Stomach (tissue), 9 donors: Measurements from ENCODE around the gene MDFIC. TPM values are rescaled to one million over a fixed set of nuclear protein-coding genes. Genes with fewer than 3 reads are reported as not detected.

ENCODE experiments used
- DNase-seq, 2 donors: peaks; one replicate each; pipeline versions ENCODE4 v3.0.0 to v3.0.0-alpha.2; 2013 to 2019
- H3K27ac ChIP-seq, 5 donors: fragments of 200-600 bp in 4 of 5; sonication (generic) in 4 of 5; one replicate each; pipeline ENCODE4 v1.5.1; 2013 to 2019; ENCODE audit warnings: mild to moderate bottlenecking in 1 of 5, moderate library complexity in 1 of 5
- H3K27me3 ChIP-seq, 3 donors: fragments of 200-600 bp; sonication (generic); one replicate each; pipeline ENCODE4 v1.5.1; 2017 to 2019; ENCODE audit warnings: mixed run types in 1 of 3
- H3K36me3 ChIP-seq, 4 donors: fragments of 200-600 bp; sonication (generic); 1 replicate in 3 of 4; 2 replicates in 1 of 4; pipeline ENCODE4 v1.5.1; 2016 to 2019
- H3K4me1 ChIP-seq, 4 donors: fragments of 200-600 bp; sonication (generic); one replicate each; pipeline ENCODE4 v1.5.1; 2016 to 2019
- H3K4me3 ChIP-seq, 4 donors: fragments of 200-600 bp; sonication (generic) in 3 of 4; one replicate each; pipeline ENCODE4 v1.5.1; 2016 to 2019; ENCODE audit warnings: mild to moderate bottlenecking in 1 of 4
- H3K9me3 ChIP-seq, 4 donors: fragments of 200-600 bp; sonication (generic); one replicate each; pipeline ENCODE4 v1.5.1; 2016 to 2019
- EP300 ChIP-seq: sonication (generic); formaldehyde crosslinking; IDR thresholded peaks from one replicate; pipeline ENCODE4 v1.6.1; 2017; ENCODE audit warnings: antibody characterized with exemption
- POLR2A ChIP-seq, 4 donors: fragments of 450-650 bp; IDR thresholded peaks; one replicate each; pipeline ENCODE4 v1.6.1; 2016; ENCODE audit warnings: antibody characterized with exemption in 4 of 4, control low read depth in 2 of 4, mild to moderate bottlenecking in 1 of 4, moderate library complexity in 1 of 4
- POLR2AphosphoS5 ChIP-seq, 3 donors: sonication (generic); formaldehyde crosslinking; IDR thresholded peaks; one replicate each; pipeline ENCODE4 v1.6.1; 2016; ENCODE audit warnings: antibody characterized with exemption in 3 of 3
- WGBS, 5 donors: extraction: QIAGEN DNeasy Blood & Tissue Kit in 3 of 5; methylation state at CpG; one replicate each; pipeline versions ENCODE4 v1.1.5 to v1.1.7; 2013 to 2018; 5-methylcytosine and 5-hydroxymethylcytosine counted together
- intact Hi-C: fragments of 100-400 bp; cut with DNase I; formaldehyde crosslinking; loops from one replicate; pipeline ENCODE4 v1.15.1; 2023; ENCODE audit warnings: low total_unique reads
- polyA plus RNA-seq, 3 donors: library from polyadenylated mRNA; stranded (reverse); fragments of 200-250 nt; gene quantifications; one replicate each; pipeline ENCODE4 v1.2.3, GENCODE V29; 2013
- total RNA-seq, 5 donors: library from RNA; depleted of rRNA; stranded (reverse); fragments of >200 nt; gene quantifications; one replicate each; pipeline versions ENCODE4 v1.1.0 to v1.2.3, GENCODE V29; 2014 to 2016
- TF ChIP-seq, protein P1 (sequence below), 7 experiments: fragments of 450-650 bp in 4 of 7; fragments of 200-600 bp in 3 of 7; sonication (generic) in 3 of 7; IDR thresholded peaks; one replicate each; pipeline ENCODE4 v1.5.1; 2016 to 2019; ENCODE audit warnings: antibody characterized with exemption in 7 of 7, control low read depth in 2 of 7, mild to moderate bottlenecking in 1 of 7
- donor health status: healthy with polysubstance abuse.
- donor health status: Bipolar disorder and iron deficiency.
- donor health status: healthy.

MDFIC gene
- total and polyA plus RNA-seq, 8 donors: 6.9 to 39.8 (median 8.6) TPM

DNA sequence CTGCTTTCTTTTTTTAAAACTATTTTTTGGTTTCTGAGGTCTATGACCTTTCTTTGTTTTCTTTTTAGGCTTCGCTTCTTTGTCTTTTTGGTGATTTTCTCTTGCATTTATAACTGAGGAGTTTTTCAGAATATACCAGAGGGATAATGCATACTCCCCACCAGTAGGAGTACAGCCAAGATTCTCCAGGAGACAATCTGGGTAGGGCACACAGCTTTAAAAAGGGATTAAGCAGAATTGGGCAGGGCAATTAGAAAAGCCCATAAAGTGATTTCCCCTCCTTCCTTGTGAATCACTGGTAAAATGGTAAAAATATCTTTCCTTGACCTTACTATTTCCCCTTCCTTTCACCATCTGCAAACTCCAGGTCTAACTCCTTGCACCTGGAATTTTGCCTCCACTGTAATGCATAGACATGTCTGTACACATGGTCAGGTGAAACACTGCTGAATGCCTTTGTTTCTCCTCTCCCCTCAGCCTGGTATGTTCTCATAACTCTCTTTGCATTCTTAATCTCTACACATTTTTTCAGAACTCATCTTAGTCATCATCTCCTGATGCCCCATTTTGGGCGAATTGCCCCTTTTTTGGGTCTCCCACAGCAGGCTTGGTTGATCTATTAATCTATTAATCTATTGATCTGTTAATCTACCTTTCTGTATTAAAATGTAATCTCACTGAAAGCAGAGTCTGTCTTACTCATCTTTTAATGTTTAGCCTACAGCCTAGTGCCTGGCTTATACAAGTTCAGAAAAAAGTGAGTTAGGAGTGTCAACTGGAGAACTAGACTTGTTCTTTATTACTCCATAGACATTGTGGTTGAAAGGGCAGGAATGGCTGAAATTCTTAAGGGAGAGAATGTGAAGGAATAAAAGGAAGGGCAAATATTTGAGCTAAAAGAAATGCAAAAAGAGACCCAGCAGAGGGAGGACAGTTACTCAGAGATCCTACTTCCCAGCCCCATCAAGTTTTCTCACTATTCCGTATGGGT is 64.6 kb downstream of the MDFIC start:
- H3K36me3 ChIP-seq: no peaks in the 10 kb centered on the region
- H3K4me3 ChIP-seq: no peak overlapping the region
- intact Hi-C loops: no loop called here
- H3K9me3 ChIP-seq: no peaks in the 10 kb centered on the region
- peaks cover 11 to 25% (median 15%) of the 10 kb centered on the region in 4 donors for H3K4me1 ChIP-seq
- H3K27me3 ChIP-seq: no peaks in the 10 kb centered on the region
- 80 to 96% (median 86%) methylated on average over 3 of the region's 3 CpGs for WGBS, 5 donors
- no peak for DNase-seq
- TF ChIP-seq EP300: no peak
- TF ChIP-seq POLR2AphosphoS5 (IDR thresholded peaks at IDR 0.05): no peak
- TF ChIP-seq, protein P1, sequence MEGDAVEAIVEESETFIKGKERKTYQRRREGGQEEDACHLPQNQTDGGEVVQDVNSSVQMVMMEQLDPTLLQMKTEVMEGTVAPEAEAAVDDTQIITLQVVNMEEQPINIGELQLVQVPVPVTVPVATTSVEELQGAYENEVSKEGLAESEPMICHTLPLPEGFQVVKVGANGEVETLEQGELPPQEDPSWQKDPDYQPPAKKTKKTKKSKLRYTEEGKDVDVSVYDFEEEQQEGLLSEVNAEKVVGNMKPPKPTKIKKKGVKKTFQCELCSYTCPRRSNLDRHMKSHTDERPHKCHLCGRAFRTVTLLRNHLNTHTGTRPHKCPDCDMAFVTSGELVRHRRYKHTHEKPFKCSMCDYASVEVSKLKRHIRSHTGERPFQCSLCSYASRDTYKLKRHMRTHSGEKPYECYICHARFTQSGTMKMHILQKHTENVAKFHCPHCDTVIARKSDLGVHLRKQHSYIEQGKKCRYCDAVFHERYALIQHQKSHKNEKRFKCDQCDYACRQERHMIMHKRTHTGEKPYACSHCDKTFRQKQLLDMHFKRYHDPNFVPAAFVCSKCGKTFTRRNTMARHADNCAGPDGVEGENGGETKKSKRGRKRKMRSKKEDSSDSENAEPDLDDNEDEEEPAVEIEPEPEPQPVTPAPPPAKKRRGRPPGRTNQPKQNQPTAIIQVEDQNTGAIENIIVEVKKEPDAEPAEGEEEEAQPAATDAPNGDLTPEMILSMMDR (IDR thresholded peaks at IDR 0.05): no peak
- no peak for TF ChIP-seq POLR2A (IDR thresholded peaks at IDR 0.05)
- H3K27ac ChIP-seq: no peak overlapping the region

DNA sequence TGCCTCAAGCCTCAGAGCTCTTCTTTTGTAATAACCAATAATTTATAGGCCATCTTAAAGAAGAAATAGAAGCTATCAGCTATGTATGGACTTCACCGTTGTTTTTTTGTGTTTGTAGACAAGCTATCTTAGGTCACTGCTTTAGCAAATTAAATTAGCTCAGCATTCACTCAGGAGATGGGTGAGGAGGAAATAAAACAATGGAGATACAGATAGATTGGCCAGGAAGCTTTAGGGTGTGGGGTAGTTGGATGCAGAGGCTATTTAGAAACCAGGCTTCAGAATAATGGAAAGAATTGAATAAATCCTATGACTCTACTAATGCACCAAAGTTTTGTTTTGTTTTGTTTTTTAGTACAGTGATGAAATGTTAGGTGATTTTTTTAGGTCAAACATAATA is 66.1 kb downstream of the MDFIC start:
- DNase-seq: no peak
- H3K4me1 ChIP-seq: peaks cover 11 to 25% (median 15%) of the 10 kb centered on the region in 4 donors
- TF ChIP-seq EP300: no peak
- TF ChIP-seq POLR2A (IDR thresholded peaks at IDR 0.05): no peak
- TF ChIP-seq POLR2AphosphoS5 (IDR thresholded peaks at IDR 0.05): no peak
- TF ChIP-seq, protein P1 (IDR thresholded peaks at IDR 0.05): no peak
- H3K27me3 ChIP-seq: no peaks in the 10 kb centered on the region
- whole genome bisulfite sequencing, 5 donors: 29 to 69% (median 42%) methylated on average over 1 of the region's 1 CpG
- H3K9me3 ChIP-seq: no peaks in the 10 kb centered on the region
- no peak overlapping the region for H3K4me3 ChIP-seq
- H3K36me3 ChIP-seq: no peaks in the 10 kb centered on the region
- H3K27ac ChIP-seq: peak overlapping the region in 1 of 5 donors; percentile 41
- intact Hi-C loops: no loop called here

DNA sequence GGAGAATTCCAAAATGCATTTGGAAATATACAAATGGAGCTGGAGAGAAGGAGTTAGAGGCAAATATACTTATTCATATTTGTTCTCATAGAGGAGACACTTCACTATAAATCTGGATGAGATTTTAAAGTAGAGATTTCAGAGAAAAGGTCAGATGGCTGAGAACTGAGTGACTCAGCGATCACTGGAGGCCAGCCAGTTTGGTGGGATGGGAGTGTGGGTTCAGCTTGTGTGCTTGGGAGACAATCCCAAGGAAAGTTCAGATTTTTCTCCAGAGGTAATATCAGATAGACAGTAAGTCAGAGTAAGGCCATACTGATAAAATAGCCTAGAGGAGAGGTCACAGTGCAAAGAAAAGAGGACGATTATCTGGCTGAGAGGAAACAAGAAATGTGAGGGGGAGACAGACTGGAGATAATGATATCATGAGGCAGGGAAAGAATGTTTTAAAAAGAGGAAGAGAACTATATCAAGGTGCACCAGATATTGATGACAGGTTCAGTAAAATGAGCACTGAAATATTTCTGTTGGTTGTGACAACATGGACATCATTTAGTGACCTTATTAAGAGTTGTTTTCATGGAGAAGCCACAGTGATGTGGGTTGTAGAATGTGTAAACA is 67.0 kb downstream of the MDFIC start:
- no peak overlapping the region for H3K4me3 ChIP-seq
- H3K27ac ChIP-seq: peak overlapping the region in 1 of 5 donors; percentile 41
- intact Hi-C loops: no loop called here
- no peaks in the 10 kb centered on the region for H3K27me3 ChIP-seq
- H3K4me1 ChIP-seq: peaks cover 11 to 25% (median 15%) of the 10 kb centered on the region in 4 donors
- 44 to 57% (median 55%) methylated on average over 2 of the region's 2 CpGs for WGBS, 5 donors
- DNase-seq: no peak
- TF ChIP-seq EP300 (no peak), POLR2AphosphoS5 (IDR thresholded peaks at IDR 0.05) (no peak), POLR2A (IDR thresholded peaks at IDR 0.05) (no peak)
- TF ChIP-seq, protein P1 (IDR thresholded peaks at IDR 0.05): no peak
- no peaks in the 10 kb centered on the region for H3K36me3 ChIP-seq
- no peaks in the 10 kb centered on the region for H3K9me3 ChIP-seq

DNA sequence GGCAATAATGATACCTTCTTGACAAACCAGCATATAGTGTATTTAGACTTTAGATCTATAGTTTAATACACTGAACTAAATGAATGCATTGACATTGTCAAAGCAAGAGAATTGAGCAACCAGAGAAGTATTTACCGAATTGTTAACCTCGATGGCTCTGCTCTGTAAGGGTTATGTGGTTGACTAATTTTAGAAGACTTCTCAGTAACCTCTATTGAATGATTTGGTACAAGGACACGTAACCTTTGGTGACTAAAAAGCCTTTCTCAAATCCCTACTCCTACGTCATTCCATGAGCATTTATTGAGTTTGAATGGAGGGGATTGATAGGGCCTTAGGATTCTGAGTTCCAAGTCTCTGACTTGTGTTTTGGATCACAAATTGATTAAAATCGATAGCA is 67.6 kb downstream of the MDFIC start:
- no peaks in the 10 kb centered on the region for H3K9me3 ChIP-seq
- 69 to 90% (median 88%) methylated on average over 5 of the region's 5 CpGs for WGBS, 5 donors
- DNase-seq: no peak
- TF ChIP-seq EP300 (no peak), POLR2AphosphoS5 (IDR thresholded peaks at IDR 0.05) (no peak), POLR2A (IDR thresholded peaks at IDR 0.05) (no peak)
- H3K27me3 ChIP-seq: no peaks in the 10 kb centered on the region
- peaks cover 11 to 25% (median 15%) of the 10 kb centered on the region in 4 donors for H3K4me1 ChIP-seq
- no peak overlapping the region for H3K4me3 ChIP-seq
- intact Hi-C loops: no loop called here
- no peaks in the 10 kb centered on the region for H3K36me3 ChIP-seq
- peak overlapping the region in 1 of 5 donors; percentile 33 for H3K27ac ChIP-seq
